Parathyroid adenoma (tissue), 2 donors: ENCODE measurements around the gene JPH3.

Source experiments
- H2AFZ ChIP-seq: fragments of 300-600 bp; sonication (generic); one replicate; pipeline ENCODE4 v1.7.0; 2017; ENCODE audit warnings: antibody characterized with exemption, mild to moderate bottlenecking
- H3K27ac ChIP-seq: fragments of 300-600 bp; sonication (generic); one replicate; pipeline ENCODE4 v1.7.0; 2017
- H3K27me3 ChIP-seq: fragments of 300-600 bp; sonication (generic); one replicate; pipeline ENCODE4 v1.7.0; 2017; ENCODE audit warnings: low read length; ENCODE audit not compliant: control insufficient read depth, insufficient read depth
- H3K36me3 ChIP-seq: fragments of 300-600 bp; sonication (generic); one replicate; pipeline ENCODE4 v1.7.0; 2017; ENCODE audit warnings: low read length; ENCODE audit not compliant: control insufficient read depth, insufficient read depth
- H3K4me1 ChIP-seq: fragments of 300-600 bp; sonication (generic); one replicate; pipeline ENCODE4 v1.7.0; 2017; ENCODE audit warnings: control low read depth
- H3K4me2 ChIP-seq: fragments of 300-600 bp; sonication (generic); one replicate; pipeline ENCODE4 v1.7.0; 2017; ENCODE audit warnings: low read length
- H3K4me3 ChIP-seq: fragments of 300-600 bp; sonication (generic); one replicate; pipeline ENCODE4 v1.7.0; 2017; ENCODE audit warnings: low read depth, low read length
- H3K79me2 ChIP-seq: fragments of 300-600 bp; sonication (generic); one replicate; pipeline ENCODE4 v1.7.0; 2017; ENCODE audit warnings: control low read depth
- H3K9ac ChIP-seq: fragments of 300-600 bp; sonication (generic); one replicate; pipeline ENCODE4 v1.7.0; 2017; ENCODE audit warnings: mild to moderate bottlenecking
- H3K9me3 ChIP-seq: fragments of 300-600 bp; sonication (generic); one replicate; pipeline ENCODE4 v1.7.0; 2017; ENCODE audit warnings: low read length; ENCODE audit not compliant: control insufficient read depth
- TF ChIP-seq, protein P1 (sequence below): fragments of 300-600 bp; sonication (generic); IDR thresholded peaks from one replicate; pipeline ENCODE4 v1.7.0; 2017; ENCODE audit warnings: antibody characterized with exemption, mild to moderate bottlenecking
- donor health status: primary hyperparathyroidism.

Gene JPH3

DNA sequence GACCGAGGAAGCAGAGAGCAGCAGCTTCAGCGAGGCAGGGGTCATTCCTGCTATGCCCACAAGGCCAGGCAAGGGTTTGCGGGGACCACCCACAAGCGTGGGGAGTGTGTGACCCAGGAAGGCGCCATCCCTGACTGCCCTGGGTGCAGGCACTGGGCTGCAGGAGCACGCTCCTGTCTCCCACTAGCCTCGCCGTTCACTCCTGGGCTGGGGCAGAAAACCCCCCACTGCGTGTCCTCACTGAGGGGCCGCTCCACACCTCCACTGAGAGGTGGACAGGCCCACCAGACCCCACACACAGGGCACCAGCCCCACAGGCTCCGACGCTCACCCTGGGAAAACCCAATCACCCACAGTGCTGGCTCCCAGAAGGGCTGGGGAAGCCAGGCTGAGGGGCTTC lies 107.4 kb downstream of the JPH3 start:
- no peaks in the 10 kb centered on the region for H3K4me1 ChIP-seq
- no peak overlapping the region for H3K27ac ChIP-seq
- H3K4me2 ChIP-seq, result no peak overlapping the region
- H3K79me2 ChIP-seq, result no peaks in the 10 kb centered on the region
- TF ChIP-seq, protein P1, sequence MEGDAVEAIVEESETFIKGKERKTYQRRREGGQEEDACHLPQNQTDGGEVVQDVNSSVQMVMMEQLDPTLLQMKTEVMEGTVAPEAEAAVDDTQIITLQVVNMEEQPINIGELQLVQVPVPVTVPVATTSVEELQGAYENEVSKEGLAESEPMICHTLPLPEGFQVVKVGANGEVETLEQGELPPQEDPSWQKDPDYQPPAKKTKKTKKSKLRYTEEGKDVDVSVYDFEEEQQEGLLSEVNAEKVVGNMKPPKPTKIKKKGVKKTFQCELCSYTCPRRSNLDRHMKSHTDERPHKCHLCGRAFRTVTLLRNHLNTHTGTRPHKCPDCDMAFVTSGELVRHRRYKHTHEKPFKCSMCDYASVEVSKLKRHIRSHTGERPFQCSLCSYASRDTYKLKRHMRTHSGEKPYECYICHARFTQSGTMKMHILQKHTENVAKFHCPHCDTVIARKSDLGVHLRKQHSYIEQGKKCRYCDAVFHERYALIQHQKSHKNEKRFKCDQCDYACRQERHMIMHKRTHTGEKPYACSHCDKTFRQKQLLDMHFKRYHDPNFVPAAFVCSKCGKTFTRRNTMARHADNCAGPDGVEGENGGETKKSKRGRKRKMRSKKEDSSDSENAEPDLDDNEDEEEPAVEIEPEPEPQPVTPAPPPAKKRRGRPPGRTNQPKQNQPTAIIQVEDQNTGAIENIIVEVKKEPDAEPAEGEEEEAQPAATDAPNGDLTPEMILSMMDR, result no peak
- H2AFZ ChIP-seq, result no peak overlapping the region
- H3K36me3 ChIP-seq, result no peaks in the 10 kb centered on the region
- H3K4me3 ChIP-seq, result no peak overlapping the region
- no peaks in the 10 kb centered on the region for H3K27me3 ChIP-seq
- H3K9ac ChIP-seq, result no peak overlapping the region
- no peaks in the 10 kb centered on the region for H3K9me3 ChIP-seq

DNA sequence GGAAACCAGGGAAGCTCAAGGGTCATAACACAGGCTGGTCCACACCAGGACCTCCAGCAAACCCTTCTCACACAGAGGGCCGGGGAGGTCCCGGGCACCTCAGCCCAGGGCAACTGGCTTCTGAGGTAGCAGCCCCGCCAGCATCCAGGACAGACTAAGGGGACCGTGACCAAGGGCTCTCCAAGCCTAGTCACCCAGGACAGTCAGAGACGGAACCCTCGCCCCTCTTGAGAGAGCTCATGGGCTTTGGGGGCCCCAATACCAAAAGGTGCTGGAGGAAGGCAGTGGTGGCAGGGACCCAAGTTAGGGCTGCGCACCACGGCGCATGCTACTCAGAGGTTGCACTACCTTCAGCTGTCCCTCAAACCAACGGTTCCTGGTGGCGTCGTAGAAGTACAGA lies 108.6 kb downstream of the JPH3 start:
- Histone ChIP-seq H3K4me2 (no peak overlapping the region), H3K4me3 (no peak overlapping the region), H3K9ac (no peak overlapping the region), H3K27ac (no peak overlapping the region), H3K79me2 (peaks cover 2% of the 10 kb centered on the region), H3K36me3 (no peaks in the 10 kb centered on the region), H3K9me3 (no peaks in the 10 kb centered on the region), H3K27me3 (no peaks in the 10 kb centered on the region), H2AFZ (no peak overlapping the region), H3K4me1 (no peaks in the 10 kb centered on the region)
- TF ChIP-seq, protein P1, result no peak

DNA sequence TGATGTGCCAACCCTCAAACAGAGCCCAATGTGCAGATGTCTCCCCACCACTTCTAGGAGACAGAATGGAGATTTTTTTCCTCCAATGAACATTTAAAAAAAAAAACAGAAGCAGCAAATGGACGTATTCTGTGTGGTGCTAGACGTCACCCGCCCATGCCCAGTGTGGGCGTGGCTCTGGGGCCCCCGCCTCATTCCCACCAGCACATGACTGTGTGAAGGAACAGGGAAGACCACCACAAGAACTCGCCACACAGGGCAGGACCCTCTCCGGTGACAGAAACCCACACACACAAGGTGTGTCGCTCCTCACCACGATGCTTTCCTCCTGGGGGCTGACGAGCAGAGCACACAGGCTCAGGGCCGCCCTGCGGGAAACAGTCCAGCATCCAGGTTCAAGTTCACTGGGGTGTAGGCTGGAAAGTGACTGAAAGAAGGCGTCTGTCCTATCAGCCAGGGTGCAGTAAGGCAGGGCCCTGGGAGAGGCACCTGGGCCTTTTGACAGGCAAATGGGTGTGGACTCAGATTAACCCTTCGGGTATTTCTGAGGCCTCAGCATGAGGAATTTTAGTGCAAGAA lies 110.0 kb downstream of the JPH3 start:
- Histone ChIP-seq H2AFZ (no peak overlapping the region), H3K4me3 (no peak overlapping the region), H3K79me2 (peaks cover 3% of the 10 kb centered on the region), H3K9ac (no peak overlapping the region), H3K4me2 (no peak overlapping the region), H3K27me3 (no peaks in the 10 kb centered on the region), H3K27ac (no peak overlapping the region), H3K36me3 (no peaks in the 10 kb centered on the region), H3K9me3 (no peaks in the 10 kb centered on the region), H3K4me1 (no peaks in the 10 kb centered on the region)
- TF ChIP-seq, protein P1, result no peak

DNA sequence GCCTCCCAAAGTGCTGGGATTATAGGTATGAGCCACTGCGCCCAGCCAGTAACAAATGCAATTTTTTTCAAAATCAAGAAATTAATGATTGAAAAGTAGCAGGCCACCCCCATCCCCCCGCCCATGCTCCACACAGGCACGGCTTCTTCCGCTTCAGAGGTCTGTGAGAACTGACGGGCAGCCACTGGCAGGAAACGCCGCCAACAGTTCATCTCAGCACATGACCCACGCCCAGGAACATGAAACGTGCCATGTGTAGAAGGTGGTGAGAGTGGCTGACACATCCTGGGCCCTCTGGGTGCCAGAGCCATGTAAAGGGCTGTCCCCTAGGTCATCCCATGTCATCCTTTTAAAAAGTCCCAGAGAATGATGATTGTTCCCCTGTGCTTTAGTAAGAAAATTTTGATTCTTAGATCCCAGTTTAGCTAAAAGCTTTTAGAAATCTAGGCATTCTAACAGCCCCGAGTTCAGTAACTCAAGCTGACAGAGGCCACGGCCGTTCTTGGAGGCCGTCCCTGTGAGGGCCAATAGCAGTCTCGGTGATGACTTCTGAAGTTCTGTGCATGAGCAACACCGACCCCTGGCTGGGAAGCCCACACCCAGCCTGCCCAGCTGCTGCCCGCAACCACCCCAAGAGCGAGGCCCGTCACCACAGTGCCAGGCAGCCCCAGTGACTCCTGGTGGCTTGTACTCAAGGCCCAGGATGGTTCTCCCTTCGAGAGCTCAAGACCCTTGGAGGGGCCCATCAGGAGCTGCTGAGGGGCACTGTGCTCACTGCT lies 111.3 kb downstream of the JPH3 start:
- H3K27ac ChIP-seq, result no peak overlapping the region
- H3K79me2 ChIP-seq, result peaks cover 3% of the 10 kb centered on the region
- H3K4me1 ChIP-seq, result no peaks in the 10 kb centered on the region
- no peak overlapping the region for H3K4me3 ChIP-seq
- H3K36me3 ChIP-seq, result no peaks in the 10 kb centered on the region
- no peaks in the 10 kb centered on the region for H3K27me3 ChIP-seq
- H3K4me2 ChIP-seq, result no peak overlapping the region
- H3K9ac ChIP-seq, result no peak overlapping the region
- H3K9me3 ChIP-seq, result no peaks in the 10 kb centered on the region
- H2AFZ ChIP-seq, result no peak overlapping the region
- TF ChIP-seq, protein P1, result no peak

DNA sequence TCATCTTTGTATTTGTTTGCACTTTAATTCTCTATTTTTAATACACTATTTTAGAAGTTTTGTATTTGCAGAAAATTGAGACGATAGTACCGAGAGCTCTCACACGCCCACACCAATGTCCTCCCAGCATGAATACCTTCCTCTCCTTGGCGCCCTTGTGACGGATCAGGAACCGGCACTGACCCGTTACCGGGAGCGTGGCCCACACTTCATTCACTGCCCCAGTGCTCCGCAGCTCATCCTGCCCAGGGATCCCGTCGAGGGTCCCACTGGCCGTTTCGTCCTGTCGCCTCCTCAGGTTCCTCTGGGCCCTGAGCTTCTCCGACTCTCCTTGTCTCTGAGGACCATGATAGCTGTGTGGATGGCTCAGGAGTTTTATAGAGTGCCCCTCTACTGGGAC lies 112.9 kb downstream of the JPH3 start:
- Histone ChIP-seq H3K4me2 (no peak overlapping the region), H3K4me3 (no peak overlapping the region), H3K9me3 (no peaks in the 10 kb centered on the region), H3K27me3 (no peaks in the 10 kb centered on the region), H3K4me1 (no peaks in the 10 kb centered on the region), H3K36me3 (no peaks in the 10 kb centered on the region), H2AFZ (no peak overlapping the region), H3K79me2 (peaks cover 3% of the 10 kb centered on the region), H3K27ac (no peak overlapping the region), H3K9ac (no peak overlapping the region)
- TF ChIP-seq, protein P1, result no peak
